ENCODE data around the gene CD2BP2. TPM values are rescaled to one million over a fixed set of nuclear protein-coding genes. Genes with fewer than 3 reads are reported as not detected.
A peak's percentile ranks its signal among the peaks of the same experiment; 100 is the strongest.

The CD2BP2 gene
- total RNA-seq: 10 to 100 TPM; 21.9 to 38.0 (median 28.5) TPM

- Histone ChIP-seq H3K27ac (peak within 1 kb of the TSS; percentile 90 to 98 (median 98)), H3K36me3 (peaks cover 31 to 76% (median 32%) of the 10 kb centered on the region in 3 donors), H3K9me3 (no peaks in the 10 kb centered on the region), H3K4me1 (peaks cover 38 to 76% (median 39%) of the 10 kb centered on the region in 3 donors), H3K4me3 (peak within 1 kb of the TSS; percentile 67 to 99 (median 90)), H3K27me3 (no peaks in the 10 kb centered on the region)
- DNase-seq: peak; percentile 83
- 0 to 1% methylated on average over 9 to 31 of the region's 45 CpGs for WGBS, 2 donors
- intact Hi-C loops (cut with DNase I): no loop called here
- peak in 2 of 4 donors; percentile 40 to 73 for TF ChIP-seq POLR2A (IDR thresholded peaks at IDR 0.05)
- peak in 1 of 6 experiments; percentile 10 for TF ChIP-seq CTCF (IDR thresholded peaks at IDR 0.05)
Measured at GRCh38 chr16:30355144-30355953, at the start of gene CD2BP2. CD2BP2 (minus strand) TSS chr16:30355308; CDS start chr16:30354681, 627 bp downstream.

GRCh38 chr16:30401768-30402425 lies 46.8 kb upstream of the CD2BP2 start:
- Histone ChIP-seq H3K27me3 (no peaks in the 10 kb centered on the region), H3K9me3 (no peaks in the 10 kb centered on the region), H3K4me3 (no peak overlapping the region), H3K4me1 (peaks cover 0 to 45% (median 14%) of the 10 kb centered on the region in 3 donors), H3K27ac (no peak overlapping the region), H3K36me3 (peaks cover 0 to 18% (median 0%) of the 10 kb centered on the region in 3 donors)
- DNase-seq: no peak
- intact Hi-C loops (cut with DNase I): no loop called here
- TF ChIP-seq POLR2A (IDR thresholded peaks at IDR 0.05) (no peak), CTCF (IDR thresholded peaks at IDR 0.05) (no peak)
- 71 to 79% methylated on average over 8 of the region's 8 CpGs for WGBS, 2 donors

- H3K27me3 ChIP-seq: no peaks in the 10 kb centered on the region
- H3K36me3 ChIP-seq: peaks cover 0 to 18% (median 0%) of the 10 kb centered on the region in 3 donors
- H3K27ac ChIP-seq: peak overlapping the region; percentile 83 to 90 (median 87)
- 10 to 19% methylated on average over 6 to 10 of the region's 12 CpGs for WGBS, 2 donors
- no peak for DNase-seq
- peak overlapping the region; percentile 63 to 67 (median 65) for H3K4me3 ChIP-seq
- no peak for TF ChIP-seq POLR2A (IDR thresholded peaks at IDR 0.05)
- TF ChIP-seq CTCF (IDR thresholded peaks at IDR 0.05): no peak
- no peaks in the 10 kb centered on the region for H3K9me3 ChIP-seq
- intact Hi-C loops (cut with DNase I): no loop called here
- H3K4me1 ChIP-seq: peaks cover 5 to 58% (median 22%) of the 10 kb centered on the region in 3 donors
Measured at GRCh38 chr16:30399435-30400186, 44.5 kb upstream of the CD2BP2 start.

- H3K4me1 ChIP-seq: peaks cover 5 to 64% (median 26%) of the 10 kb centered on the region in 3 donors
- WGBS, 2 donors: 77 to 83% methylated on average over 7 to 13 of the region's 23 CpGs
- no peak for DNase-seq
Measured at GRCh38 chr16:30398661-30399434, 43.7 kb upstream of the CD2BP2 start.

More at GRCh38 chr16:30398661-30399434, 43.7 kb upstream of the CD2BP2 start:
- TF ChIP-seq POLR2A (IDR thresholded peaks at IDR 0.05) (no peak), CTCF (IDR thresholded peaks at IDR 0.05) (no peak)
- Histone ChIP-seq H3K27ac (peak overlapping the region; percentile 83 to 90 (median 87)), H3K36me3 (peaks cover 0 to 18% (median 0%) of the 10 kb centered on the region in 3 donors), H3K27me3 (no peaks in the 10 kb centered on the region), H3K4me3 (no peak overlapping the region), H3K9me3 (no peaks in the 10 kb centered on the region)
- intact Hi-C loops (cut with DNase I): no loop called here

Data from esophagus squamous epithelium (tissue), 5 donors.